ENCODE data around the gene PARP1. TPM values are rescaled to one million over a fixed set of nuclear protein-coding genes. Genes with fewer than 3 reads are reported as not detected.
"Not testable (repeated sequence)": the region's sequence is repeated elsewhere in the genome, so short reads cannot be mapped to it uniquely, and the experiment has no call there.

PARP1 gene
- total RNA-seq, 1 experiment from 2014 or later: 127 TPM

DNA sequence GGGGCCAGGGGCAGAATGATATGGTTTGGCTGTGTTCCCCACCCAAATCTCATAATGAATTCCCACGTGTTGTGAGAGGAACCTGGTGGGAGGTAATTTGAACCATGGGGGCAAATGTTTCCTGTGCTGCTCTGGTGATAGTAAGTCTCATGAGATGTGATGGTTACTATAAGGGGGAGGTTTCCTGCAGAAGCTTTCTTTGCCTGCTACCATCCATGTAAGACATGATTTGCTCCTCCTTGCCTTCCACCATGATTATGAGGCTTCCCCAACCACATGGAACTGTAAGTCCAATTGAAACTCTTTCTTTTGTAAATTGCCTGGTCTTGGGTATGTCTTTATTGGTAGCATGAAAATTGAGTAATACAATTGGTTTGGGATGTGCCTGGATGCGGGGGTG lies 65.2 kb downstream of the PARP1 start:
- POLR2A ChIA-PET: no interaction called here
- DNase-seq (ENCODE audit: low read depth, low spot score) (no peak), ATAC-seq (no peak)
- TF ChIP-seq, protein P1, sequence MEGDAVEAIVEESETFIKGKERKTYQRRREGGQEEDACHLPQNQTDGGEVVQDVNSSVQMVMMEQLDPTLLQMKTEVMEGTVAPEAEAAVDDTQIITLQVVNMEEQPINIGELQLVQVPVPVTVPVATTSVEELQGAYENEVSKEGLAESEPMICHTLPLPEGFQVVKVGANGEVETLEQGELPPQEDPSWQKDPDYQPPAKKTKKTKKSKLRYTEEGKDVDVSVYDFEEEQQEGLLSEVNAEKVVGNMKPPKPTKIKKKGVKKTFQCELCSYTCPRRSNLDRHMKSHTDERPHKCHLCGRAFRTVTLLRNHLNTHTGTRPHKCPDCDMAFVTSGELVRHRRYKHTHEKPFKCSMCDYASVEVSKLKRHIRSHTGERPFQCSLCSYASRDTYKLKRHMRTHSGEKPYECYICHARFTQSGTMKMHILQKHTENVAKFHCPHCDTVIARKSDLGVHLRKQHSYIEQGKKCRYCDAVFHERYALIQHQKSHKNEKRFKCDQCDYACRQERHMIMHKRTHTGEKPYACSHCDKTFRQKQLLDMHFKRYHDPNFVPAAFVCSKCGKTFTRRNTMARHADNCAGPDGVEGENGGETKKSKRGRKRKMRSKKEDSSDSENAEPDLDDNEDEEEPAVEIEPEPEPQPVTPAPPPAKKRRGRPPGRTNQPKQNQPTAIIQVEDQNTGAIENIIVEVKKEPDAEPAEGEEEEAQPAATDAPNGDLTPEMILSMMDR (IDR thresholded peaks at IDR 0.05): no peak
- TF ChIP-seq, protein P2, sequence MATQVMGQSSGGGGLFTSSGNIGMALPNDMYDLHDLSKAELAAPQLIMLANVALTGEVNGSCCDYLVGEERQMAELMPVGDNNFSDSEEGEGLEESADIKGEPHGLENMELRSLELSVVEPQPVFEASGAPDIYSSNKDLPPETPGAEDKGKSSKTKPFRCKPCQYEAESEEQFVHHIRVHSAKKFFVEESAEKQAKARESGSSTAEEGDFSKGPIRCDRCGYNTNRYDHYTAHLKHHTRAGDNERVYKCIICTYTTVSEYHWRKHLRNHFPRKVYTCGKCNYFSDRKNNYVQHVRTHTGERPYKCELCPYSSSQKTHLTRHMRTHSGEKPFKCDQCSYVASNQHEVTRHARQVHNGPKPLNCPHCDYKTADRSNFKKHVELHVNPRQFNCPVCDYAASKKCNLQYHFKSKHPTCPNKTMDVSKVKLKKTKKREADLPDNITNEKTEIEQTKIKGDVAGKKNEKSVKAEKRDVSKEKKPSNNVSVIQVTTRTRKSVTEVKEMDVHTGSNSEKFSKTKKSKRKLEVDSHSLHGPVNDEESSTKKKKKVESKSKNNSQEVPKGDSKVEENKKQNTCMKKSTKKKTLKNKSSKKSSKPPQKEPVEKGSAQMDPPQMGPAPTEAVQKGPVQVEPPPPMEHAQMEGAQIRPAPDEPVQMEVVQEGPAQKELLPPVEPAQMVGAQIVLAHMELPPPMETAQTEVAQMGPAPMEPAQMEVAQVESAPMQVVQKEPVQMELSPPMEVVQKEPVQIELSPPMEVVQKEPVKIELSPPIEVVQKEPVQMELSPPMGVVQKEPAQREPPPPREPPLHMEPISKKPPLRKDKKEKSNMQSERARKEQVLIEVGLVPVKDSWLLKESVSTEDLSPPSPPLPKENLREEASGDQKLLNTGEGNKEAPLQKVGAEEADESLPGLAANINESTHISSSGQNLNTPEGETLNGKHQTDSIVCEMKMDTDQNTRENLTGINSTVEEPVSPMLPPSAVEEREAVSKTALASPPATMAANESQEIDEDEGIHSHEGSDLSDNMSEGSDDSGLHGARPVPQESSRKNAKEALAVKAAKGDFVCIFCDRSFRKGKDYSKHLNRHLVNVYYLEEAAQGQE (IDR thresholded peaks at IDR 0.05; ENCODE audit: insufficient read depth in 1 of 2, low read depth in 2 of 2, low read length in 1 of 2): no peak
- TF ChIP-seq TCF7L2 (IDR thresholded peaks at IDR 0.05; ENCODE audit: low read depth, low read length): no peak
- TF ChIP-seq SIN3A (IDR thresholded peaks at IDR 0.05; ENCODE audit: borderline replicate concordance, insufficient read depth, low read depth, low read length): no peak
- no peak for TF ChIP-seq POLR2AphosphoS5 (IDR thresholded peaks at IDR 0.05; ENCODE audit: low read depth, low read length)
- intact Hi-C loops (cut with micrococcal nuclease; ENCODE audit: unreplicated experiment): no loop called here
- no TSS peak for BruUV-seq (replicated peaks)
- no peaks in the 10 kb centered on the region for H3K9me3 ChIP-seq (ENCODE audit: control insufficient read depth, insufficient read depth, low read depth, low read length)
- no peaks in the 10 kb centered on the region for H3K36me3 ChIP-seq (ENCODE audit: control insufficient read depth, insufficient read depth, low read length)
- no peaks in the 10 kb centered on the region for H3K27me3 ChIP-seq (ENCODE audit: control insufficient read depth, insufficient read depth, low read length)
- no peak overlapping the region for H3K4me3 ChIP-seq (ENCODE audit: low read depth in 2 of 2, low read length in 2 of 2)
- H3K4me1 ChIP-seq (ENCODE audit: control insufficient read depth, insufficient read depth, low read length): no peaks in the 10 kb centered on the region
- in situ Hi-C loops (cut with HindIII; ENCODE audit: low pct_unique_long_range_greater_than_20kb, low sequenced_read_pairs): no loop called here
- CTCF ChIA-PET: no interaction called here
- no peak overlapping the region for H3K27ac ChIP-seq (ENCODE audit: low read length)

DNA sequence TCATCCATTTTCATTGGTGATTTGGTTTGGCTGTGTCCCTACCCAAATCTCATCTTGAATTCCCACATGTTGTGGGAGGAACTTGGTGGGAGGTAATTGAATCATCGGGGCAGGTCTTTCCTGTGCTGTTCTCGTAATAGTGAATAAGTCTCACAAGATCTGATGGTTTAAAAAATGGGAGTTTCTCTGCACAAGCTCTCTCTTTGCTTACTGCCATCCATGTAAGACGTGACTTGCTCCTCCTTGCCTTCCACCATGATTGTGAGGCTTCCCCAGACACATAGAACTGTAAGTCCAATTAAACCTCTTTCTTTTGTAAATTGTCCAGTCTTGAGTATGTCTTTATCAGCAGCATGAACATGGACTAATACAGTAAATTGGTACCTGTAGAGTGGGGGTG lies 67.8 kb downstream of the PARP1 start:
- H3K27ac ChIP-seq (ENCODE audit: low read length); BruUV-seq (replicated peaks); intact Hi-C loops (cut with micrococcal nuclease; ENCODE audit: unreplicated experiment); in situ Hi-C loops (cut with HindIII; ENCODE audit: low pct_unique_long_range_greater_than_20kb, low sequenced_read_pairs); H3K4me1 ChIP-seq (ENCODE audit: control insufficient read depth, insufficient read depth, low read length); ATAC-seq; H3K36me3 ChIP-seq (ENCODE audit: control insufficient read depth, insufficient read depth, low read length); H3K9me3 ChIP-seq (ENCODE audit: control insufficient read depth, insufficient read depth, low read depth, low read length); DNase-seq (ENCODE audit: low read depth, low spot score); CTCF ChIA-PET; H3K27me3 ChIP-seq (ENCODE audit: control insufficient read depth, insufficient read depth, low read length); H3K4me3 ChIP-seq (ENCODE audit: low read depth in 2 of 2, low read length in 2 of 2): not testable (repeated sequence)
- POLR2A ChIA-PET: interaction anchor here (0.7 kb wide), 1 partner anchor 8 kb away, joined by 3 read pairs; no protein-coding TSS in a partner anchor

DNA sequence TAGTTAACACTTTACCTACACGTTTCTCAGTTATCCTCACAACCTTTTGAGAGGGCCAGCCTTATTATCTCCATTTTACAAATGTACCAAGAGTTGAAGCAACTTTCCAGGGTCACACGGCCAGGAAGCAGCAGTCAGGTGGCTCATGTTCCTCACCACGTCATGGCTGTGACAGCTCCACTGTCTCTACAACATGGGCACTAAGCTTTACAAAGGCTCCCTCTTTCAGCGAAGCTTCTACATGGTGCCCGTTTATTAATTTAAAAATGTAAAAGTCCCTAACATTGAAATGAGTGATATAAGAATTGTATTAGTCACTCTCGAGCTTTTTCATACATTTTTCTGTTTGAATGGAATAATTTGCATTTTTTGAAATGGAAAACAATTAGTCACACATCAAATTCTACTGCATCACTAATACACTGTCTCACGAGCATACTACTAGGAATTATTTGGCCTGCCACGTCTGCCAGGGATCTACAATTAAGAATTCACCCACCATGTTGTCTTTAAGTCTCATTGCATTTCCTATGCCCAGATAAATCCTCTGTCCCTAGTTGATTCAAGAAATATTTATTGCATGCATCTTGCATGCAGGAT lies 70.5 kb downstream of the PARP1 start:
- intact Hi-C loops (cut with micrococcal nuclease; ENCODE audit: unreplicated experiment): loop anchor here (10.0 kb wide), 1 partner anchor 213 kb away; no protein-coding TSS in a partner anchor
- CTCF ChIA-PET: no interaction called here

More for the DNA sequence above, 70.5 kb downstream of the PARP1 start:
- no peaks in the 10 kb centered on the region for H3K36me3 ChIP-seq (ENCODE audit: control insufficient read depth, insufficient read depth, low read length)
- no TSS peak for BruUV-seq (replicated peaks)
- no peak overlapping the region for H3K27ac ChIP-seq (ENCODE audit: low read length)
- H3K27me3 ChIP-seq (ENCODE audit: control insufficient read depth, insufficient read depth, low read length): no peaks in the 10 kb centered on the region
- H3K4me3 ChIP-seq (ENCODE audit: low read depth in 2 of 2, low read length in 2 of 2): no peak overlapping the region
- POLR2A ChIA-PET: no interaction called here
- in situ Hi-C loops (cut with HindIII; ENCODE audit: low pct_unique_long_range_greater_than_20kb, low sequenced_read_pairs): no loop called here
- no peak for ATAC-seq
- H3K4me1 ChIP-seq (ENCODE audit: control insufficient read depth, insufficient read depth, low read length): no peaks in the 10 kb centered on the region; the same call in 1 of the 2 replicates
- TF ChIP-seq POLR2AphosphoS5 (IDR thresholded peaks at IDR 0.05; ENCODE audit: low read depth, low read length): no peak
- TF ChIP-seq, protein P2 (IDR thresholded peaks at IDR 0.05; ENCODE audit: insufficient read depth in 1 of 2, low read depth in 2 of 2, low read length in 1 of 2): no peak
- no peak for TF ChIP-seq TCF7L2 (IDR thresholded peaks at IDR 0.05; ENCODE audit: low read depth, low read length)
- TF ChIP-seq SIN3A (IDR thresholded peaks at IDR 0.05; ENCODE audit: borderline replicate concordance, insufficient read depth, low read depth, low read length): no peak
- TF ChIP-seq, protein P1 (IDR thresholded peaks at IDR 0.05): no peak
- DNase-seq (ENCODE audit: low read depth, low spot score): no peak
- H3K9me3 ChIP-seq (ENCODE audit: control insufficient read depth, insufficient read depth, low read depth, low read length): no peaks in the 10 kb centered on the region
